Ishikawa (cell line): ENCODE measurements around the gene CBX6.

ENCODE experiments used
- CEBPB ChIP-seq: IDR thresholded peaks from 2 replicates; pipeline ENCODE4 v1.6.1; 2012
- CREB1 ChIP-seq: IDR thresholded peaks from 2 replicates; pipeline ENCODE4 v1.6.1; 2012; ENCODE audit warnings: low read depth
- EGR1 ChIP-seq: IDR thresholded peaks from 2 replicates; pipeline ENCODE4 v1.6.1; 2012
- EP300 ChIP-seq: IDR thresholded peaks from 2 replicates; pipeline ENCODE4 v1.6.1; 2012; ENCODE audit warnings: borderline replicate concordance
- FOXM1 ChIP-seq: IDR thresholded peaks from 2 replicates; pipeline ENCODE4 v1.6.1; 2012; ENCODE audit warnings: low read depth, borderline replicate concordance
- MAX ChIP-seq: IDR thresholded peaks from 2 replicates; pipeline ENCODE4 v1.6.1; 2012
- NFIC ChIP-seq: IDR thresholded peaks from 2 replicates; pipeline ENCODE4 v1.6.1; 2012
- RAD21 ChIP-seq: IDR thresholded peaks from 2 replicates; pipeline ENCODE4 v1.6.1; 2012; ENCODE audit warnings: low read depth
- REST ChIP-seq: IDR thresholded peaks from 2 replicates; pipeline ENCODE4 v1.6.1; 2012; ENCODE audit warnings: low read depth, mild to moderate bottlenecking
- TAF1 ChIP-seq: IDR thresholded peaks from 2 replicates; pipeline ENCODE4 v1.6.1; 2012; ENCODE audit warnings: low read depth, mild to moderate bottlenecking
- TCF12 ChIP-seq: IDR thresholded peaks from 2 replicates; pipeline ENCODE4 v1.6.1; 2012; ENCODE audit warnings: low read depth
- TEAD4 ChIP-seq: IDR thresholded peaks from 2 replicates; pipeline ENCODE4 v1.6.1; 2012
- USF1 ChIP-seq: IDR thresholded peaks from 2 replicates; pipeline ENCODE4 v1.6.1; 2012
- YY1 ChIP-seq: IDR thresholded peaks from 2 replicates; pipeline ENCODE4 v1.6.1; 2012; ENCODE audit warnings: low read depth
- ZBTB7A ChIP-seq: IDR thresholded peaks from 2 replicates; pipeline ENCODE4 v1.6.1; 2012; ENCODE audit warnings: low read depth

CBX6 gene

GRCh38 chr22:38870312-38870741 lies 1.7 kb downstream of the CBX6 start:
- 0 out of 2 replicates have a peak, but pooled peaks have one; percentile 42 for TF ChIP-seq ZBTB7A
- TF ChIP-seq MAX: no peak
- peak; percentile 96 for TF ChIP-seq RAD21

GRCh38 chr22:38869663-38870062 lies 2.4 kb downstream of the CBX6 start:
- no peak for TF ChIP-seq RAD21
- TF ChIP-seq FOXM1: no peak
- no peak for TF ChIP-seq CREB1
- no peak for TF ChIP-seq ZBTB7A
- TF ChIP-seq YY1: no peak
- no peak for TF ChIP-seq TEAD4
- no peak for TF ChIP-seq CEBPB
- no peak for TF ChIP-seq TAF1

- TF ChIP-seq RAD21 (peak; percentile 61), MAX (peak; percentile 47; the same call in 1 of the 2 replicates), YY1 (no peak), USF1 (peak; percentile 40; the same call in 1 of the 2 replicates)
These were observed 3.1 kb downstream of the CBX6 start for GRCh38 chr22:38868886-38869381.

- no peak for TF ChIP-seq CEBPB
- TF ChIP-seq TCF12: no peak
- TF ChIP-seq FOXM1: no peak
- no peak for TF ChIP-seq EGR1
These were observed 3.7 kb downstream of the CBX6 start for GRCh38 chr22:38868286-38868721.

GRCh38 chr22:38867471-38868285 lies 4.3 kb downstream of the CBX6 start:
- TF ChIP-seq FOXM1: no peak
- no peak for TF ChIP-seq ZBTB7A
- TF ChIP-seq CEBPB: no peak
- no peak for TF ChIP-seq EP300
- no peak for TF ChIP-seq RAD21
- TF ChIP-seq CREB1: no peak
- TF ChIP-seq NFIC: no peak
- no peak for TF ChIP-seq EGR1
- TF ChIP-seq REST: no peak
- TF ChIP-seq TEAD4: no peak
- no peak for TF ChIP-seq TCF12
- no peak for TF ChIP-seq YY1
- no peak for TF ChIP-seq TAF1

- TF ChIP-seq EP300 (no peak), NFIC (no peak), EGR1 (no peak), TEAD4 (no peak), ZBTB7A (no peak), TAF1 (no peak), MAX (no peak), CEBPB (no peak), REST (no peak), USF1 (no peak), YY1 (no peak), RAD21 (no peak), FOXM1 (no peak), CREB1 (no peak), TCF12 (no peak)
These were observed 4.9 kb downstream of the CBX6 start for GRCh38 chr22:38867124-38867455.
